Coronary artery (tissue), 2 donors: ENCODE measurements around the gene SLMAP.
"Not testable (repeated sequence)": the region's sequence is repeated elsewhere in the genome, so short reads cannot be mapped to it uniquely, and the experiment has no call there.

Experiments used
- DNase-seq: peaks from one replicate; pipeline ENCODE4 v3.0.0-alpha.2; 2017; ENCODE audit warnings: low spot score
- H3K27ac ChIP-seq, 2 donors: fragments of 200-600 bp; sonication (generic); one replicate each; pipeline ENCODE4 v1.5.1; 2016 to 2019
- H3K4me3 ChIP-seq: fragments of 200-600 bp; sonication (generic); 2 replicates; pipeline ENCODE4 v1.5.1; 2016; ENCODE audit warnings: mild to moderate bottlenecking, moderate library complexity
- CTCF ChIP-seq: fragments of 200-600 bp; sonication (generic); IDR thresholded peaks from one replicate; pipeline ENCODE4 v1.5.1; 2019; ENCODE audit warnings: antibody characterized with exemption

The SLMAP gene

DNA sequence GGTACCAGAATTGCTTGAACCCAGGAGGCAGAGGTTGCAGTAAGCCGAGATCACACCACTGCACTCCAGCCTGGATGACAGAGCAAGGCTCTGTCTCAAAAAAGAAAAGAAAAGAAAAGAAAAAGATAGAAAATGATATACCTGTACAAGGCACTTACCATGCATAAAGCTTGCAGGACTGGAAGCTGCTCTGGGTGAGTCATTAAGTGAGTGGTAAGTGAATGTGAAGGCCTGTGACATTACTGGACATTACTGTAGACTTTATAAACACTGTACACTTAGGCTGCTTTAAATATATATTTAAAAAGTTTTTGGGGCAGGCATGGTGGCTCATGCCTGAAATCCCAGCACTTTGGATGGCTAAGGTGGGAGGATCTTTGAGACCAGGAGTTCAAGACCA, 99.2 kb downstream of the SLMAP start:
- no peak for TF ChIP-seq CTCF
- Histone ChIP-seq H3K27ac (no peak overlapping the region), H3K4me3 (no peak overlapping the region)
- no peak for DNase-seq

- no peak overlapping the region for H3K4me3 ChIP-seq
Measured at GRCh38 chr3:57855943-57856342, 99.8 kb downstream of the SLMAP start.

DNA sequence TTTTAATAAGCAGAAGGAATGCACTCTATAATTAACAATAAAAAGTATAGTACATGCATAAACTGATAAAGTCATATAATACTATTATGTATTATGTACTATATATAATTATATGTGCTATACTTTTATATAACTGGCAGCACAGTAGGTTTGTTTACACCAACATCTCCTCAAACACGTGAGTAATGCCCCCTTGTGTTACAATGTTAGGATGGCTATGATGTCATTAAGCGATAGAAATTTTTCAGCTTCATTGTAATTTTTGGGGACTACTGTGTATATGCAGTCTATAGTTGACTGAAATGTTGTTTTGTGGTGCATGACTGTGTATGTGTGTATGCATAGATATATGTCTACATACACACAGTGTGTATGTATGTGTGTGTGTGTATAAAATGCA, 100.6 kb downstream of the SLMAP start:
- Histone ChIP-seq H3K4me3 (no peak overlapping the region), H3K27ac (no peak overlapping the region)
- TF ChIP-seq CTCF: no peak
- DNase-seq: no peak

More at GRCh38 chr3:57855943-57856342, 99.8 kb downstream of the SLMAP start:
- TF ChIP-seq CTCF: no peak
- no peak overlapping the region for H3K27ac ChIP-seq
- DNase-seq: no peak

DNA sequence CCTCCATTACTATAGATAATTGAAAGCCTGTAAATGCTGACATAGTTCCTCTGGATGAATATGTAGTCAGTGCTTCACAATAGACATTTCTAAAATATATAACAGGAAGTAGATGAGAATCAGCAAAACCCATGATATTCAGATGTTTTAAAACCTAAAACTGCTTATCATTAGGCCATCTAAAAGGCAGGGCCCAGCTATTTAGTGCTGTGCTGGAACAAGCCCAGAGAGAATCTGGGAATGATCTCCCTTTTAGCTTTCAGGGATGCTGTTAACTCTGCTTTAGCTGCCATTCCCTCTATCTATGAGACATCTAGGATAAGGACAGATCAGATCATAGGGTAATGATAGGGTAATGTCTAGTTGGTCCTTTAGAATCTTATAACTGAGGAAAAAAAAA, 106.8 kb downstream of the SLMAP start:
- H3K27ac ChIP-seq: no peak overlapping the region
- no peak for DNase-seq
- TF ChIP-seq CTCF: no peak

DNA sequence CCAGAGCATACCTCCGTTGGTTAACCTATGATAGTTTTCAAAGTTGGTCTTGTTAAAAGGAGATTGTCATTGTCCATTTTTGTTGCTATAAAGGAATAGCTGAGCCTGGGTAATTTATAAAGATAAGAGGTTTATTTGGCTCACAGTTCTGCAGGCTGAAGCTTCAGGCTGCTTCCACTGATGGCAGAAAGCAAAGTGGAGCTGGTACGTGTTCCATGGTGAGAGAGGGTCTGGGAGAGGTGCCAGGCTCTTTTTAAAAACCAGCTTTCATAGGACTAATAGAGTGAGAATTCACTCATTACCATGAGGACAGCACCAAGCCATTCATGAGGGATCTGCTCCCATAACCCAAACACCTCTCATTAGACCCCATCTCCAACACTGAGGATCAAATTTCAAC, 107.3 kb downstream of the SLMAP start:
- no peak for DNase-seq
- Histone ChIP-seq H3K4me3 (no peak overlapping the region), H3K27ac (no peak overlapping the region)
- no peak for TF ChIP-seq CTCF

More for the DNA sequence above, 106.8 kb downstream of the SLMAP start:
- H3K4me3 ChIP-seq: no peak overlapping the region

- Histone ChIP-seq H3K27ac (no peak overlapping the region), H3K4me3 (no peak overlapping the region)
- DNase-seq: no peak
- TF ChIP-seq CTCF: no peak
Measured at GRCh38 chr3:57864853-57865252, 108.7 kb downstream of the SLMAP start.

DNA sequence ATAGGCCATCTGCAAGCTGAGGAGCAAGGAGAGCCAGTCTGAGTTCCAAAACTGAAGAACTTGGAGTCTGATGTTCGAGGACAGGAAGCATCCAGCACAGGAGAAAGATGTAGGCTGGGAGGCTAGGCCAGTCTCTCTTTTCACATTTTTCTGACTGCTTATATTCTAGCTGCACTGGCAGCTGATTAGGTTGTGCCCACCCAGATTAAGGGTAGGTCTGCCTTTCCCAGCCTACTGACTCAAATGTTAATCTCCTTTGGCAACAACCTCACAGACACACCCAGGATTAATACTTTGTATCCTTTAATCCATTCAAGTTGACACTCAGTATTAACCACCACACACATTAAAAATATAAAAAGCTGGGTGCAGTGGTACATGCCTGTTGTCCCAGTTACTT, 113.0 kb downstream of the SLMAP start:
- H3K27ac ChIP-seq, DNase-seq, H3K4me3 ChIP-seq: not testable (repeated sequence)

- no peak for DNase-seq
- no peak overlapping the region for H3K4me3 ChIP-seq
- no peak for TF ChIP-seq CTCF
- H3K27ac ChIP-seq: no peak overlapping the region
Measured at GRCh38 chr3:57872606-57873005, 116.5 kb downstream of the SLMAP start.
